GM23248 (cell line): ENCODE data around the gene LMF2.

Experiments used
- EZH2 ChIP-seq: fragments of 200-600 bp; sonication (generic); IDR thresholded peaks from 2 replicates; pipeline ENCODE4 v1.6.1; 2018; ENCODE audit warnings: antibody characterized with exemption, mild to moderate bottlenecking; ENCODE audit not compliant: insufficient read depth, poor library complexity, severe bottlenecking
- EZH2phosphoT487 ChIP-seq: fragments of 200-600 bp; sonication (generic); IDR thresholded peaks from 2 replicates; pipeline ENCODE4 v1.6.1; 2018; ENCODE audit warnings: antibody characterized with exemption, moderate library complexity, mild to moderate bottlenecking, low read depth; ENCODE audit not compliant: insufficient read depth

DNA sequence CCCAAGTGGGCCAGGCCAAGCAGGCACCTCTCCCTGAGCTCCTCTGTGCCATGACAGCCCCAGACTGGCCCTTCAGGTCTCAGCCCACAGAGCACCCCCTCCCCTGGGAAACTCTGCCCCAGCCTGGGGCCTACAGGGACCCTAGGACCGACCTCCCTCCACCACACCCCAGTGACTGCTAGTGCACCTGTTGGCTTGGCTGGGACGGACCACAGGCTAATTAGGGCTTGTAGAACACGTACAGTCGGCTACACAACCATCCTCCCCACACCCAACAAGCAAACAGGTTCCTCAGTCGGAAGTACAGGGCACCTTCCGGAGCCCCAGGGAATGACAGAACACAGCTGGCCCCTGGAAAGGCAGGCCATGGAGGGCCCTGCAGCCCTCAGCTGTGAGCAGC, 37.0 kb downstream of the LMF2 start:
- no peak for TF ChIP-seq EZH2phosphoT487
- TF ChIP-seq EZH2, result no peak
